ENCODE measurements around the gene L3MBTL1. TPM values are rescaled to one million over a fixed set of nuclear protein-coding genes. Genes with fewer than 3 reads are reported as not detected.

The L3MBTL1 gene
- total RNA-seq, 1 experiment from 2014 or later = 24.9 TPM

DNA sequence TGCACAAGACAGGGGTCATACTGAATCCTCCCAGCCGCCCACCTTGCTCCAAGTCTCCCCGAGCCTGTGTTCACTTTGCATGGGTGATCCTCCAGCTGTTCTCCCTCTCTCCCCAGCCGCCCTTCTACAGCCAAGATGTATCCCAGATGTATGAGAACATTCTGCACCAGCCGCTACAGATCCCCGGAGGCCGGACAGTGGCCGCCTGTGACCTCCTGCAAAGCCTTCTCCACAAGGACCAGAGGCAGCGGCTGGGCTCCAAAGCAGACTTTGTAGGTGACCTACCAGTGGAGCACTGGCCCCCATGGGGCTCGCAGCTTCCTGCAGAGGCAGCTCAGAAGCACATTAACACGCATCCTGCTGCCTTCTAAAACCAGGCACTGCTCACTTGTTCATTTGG is 68.6 kb downstream of the L3MBTL1 start:
- POLR2A ChIA-PET = no interaction called here
- CTCF ChIA-PET = no interaction called here
- intact Hi-C loops (cut with micrococcal nuclease; ENCODE audit: unreplicated experiment) (no loop called here), in situ Hi-C loops (cut with HindIII; ENCODE audit: low pct_unique_long_range_greater_than_20kb, low sequenced_read_pairs) (no loop called here)
- DNase-seq (ENCODE audit: low read depth, low spot score) = no peak
- peak; percentile 34; the same call in 1 of the 2 replicates for ATAC-seq
- BruUV-seq (replicated peaks) = no TSS peak
- Histone ChIP-seq H3K9me3 (ENCODE audit: control insufficient read depth, insufficient read depth, low read depth, low read length) (no peaks in the 10 kb centered on the region), H3K27ac (ENCODE audit: low read length) (no peak overlapping the region), H3K36me3 (ENCODE audit: control insufficient read depth, insufficient read depth, low read length) (no peaks in the 10 kb centered on the region), H3K27me3 (ENCODE audit: control insufficient read depth, insufficient read depth, low read length) (no peaks in the 10 kb centered on the region), H3K4me1 (ENCODE audit: control insufficient read depth, insufficient read depth, low read length) (no peaks in the 10 kb centered on the region), H3K4me3 (ENCODE audit: low read depth in 2 of 2, low read length in 2 of 2) (no peak overlapping the region)
- TF ChIP-seq POLR2AphosphoS5 (IDR thresholded peaks at IDR 0.05; ENCODE audit: low read depth, low read length) (no peak), TCF7L2 (IDR thresholded peaks at IDR 0.05; ENCODE audit: low read depth, low read length) (no peak)
- TF ChIP-seq, protein P1, sequence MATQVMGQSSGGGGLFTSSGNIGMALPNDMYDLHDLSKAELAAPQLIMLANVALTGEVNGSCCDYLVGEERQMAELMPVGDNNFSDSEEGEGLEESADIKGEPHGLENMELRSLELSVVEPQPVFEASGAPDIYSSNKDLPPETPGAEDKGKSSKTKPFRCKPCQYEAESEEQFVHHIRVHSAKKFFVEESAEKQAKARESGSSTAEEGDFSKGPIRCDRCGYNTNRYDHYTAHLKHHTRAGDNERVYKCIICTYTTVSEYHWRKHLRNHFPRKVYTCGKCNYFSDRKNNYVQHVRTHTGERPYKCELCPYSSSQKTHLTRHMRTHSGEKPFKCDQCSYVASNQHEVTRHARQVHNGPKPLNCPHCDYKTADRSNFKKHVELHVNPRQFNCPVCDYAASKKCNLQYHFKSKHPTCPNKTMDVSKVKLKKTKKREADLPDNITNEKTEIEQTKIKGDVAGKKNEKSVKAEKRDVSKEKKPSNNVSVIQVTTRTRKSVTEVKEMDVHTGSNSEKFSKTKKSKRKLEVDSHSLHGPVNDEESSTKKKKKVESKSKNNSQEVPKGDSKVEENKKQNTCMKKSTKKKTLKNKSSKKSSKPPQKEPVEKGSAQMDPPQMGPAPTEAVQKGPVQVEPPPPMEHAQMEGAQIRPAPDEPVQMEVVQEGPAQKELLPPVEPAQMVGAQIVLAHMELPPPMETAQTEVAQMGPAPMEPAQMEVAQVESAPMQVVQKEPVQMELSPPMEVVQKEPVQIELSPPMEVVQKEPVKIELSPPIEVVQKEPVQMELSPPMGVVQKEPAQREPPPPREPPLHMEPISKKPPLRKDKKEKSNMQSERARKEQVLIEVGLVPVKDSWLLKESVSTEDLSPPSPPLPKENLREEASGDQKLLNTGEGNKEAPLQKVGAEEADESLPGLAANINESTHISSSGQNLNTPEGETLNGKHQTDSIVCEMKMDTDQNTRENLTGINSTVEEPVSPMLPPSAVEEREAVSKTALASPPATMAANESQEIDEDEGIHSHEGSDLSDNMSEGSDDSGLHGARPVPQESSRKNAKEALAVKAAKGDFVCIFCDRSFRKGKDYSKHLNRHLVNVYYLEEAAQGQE (IDR thresholded peaks at IDR 0.05; ENCODE audit: insufficient read depth in 1 of 2, low read depth in 2 of 2, low read length in 1 of 2) = no peak

- no peaks in the 10 kb centered on the region for H3K36me3 ChIP-seq (ENCODE audit: control insufficient read depth, insufficient read depth, low read length)
- H3K4me3 ChIP-seq (ENCODE audit: low read depth in 2 of 2, low read length in 2 of 2) = no peak overlapping the region
- ChIA-PET POLR2A (no interaction called here), CTCF (no interaction called here)
- H3K27me3 ChIP-seq (ENCODE audit: control insufficient read depth, insufficient read depth, low read length) = no peaks in the 10 kb centered on the region
- BruUV-seq (replicated peaks) = no TSS peak
- no peak overlapping the region for H3K27ac ChIP-seq (ENCODE audit: low read length)
- no peak for TF ChIP-seq SIN3A (IDR thresholded peaks at IDR 0.05; ENCODE audit: borderline replicate concordance, insufficient read depth, low read depth, low read length)
- TF ChIP-seq, protein P1 (IDR thresholded peaks at IDR 0.05; ENCODE audit: insufficient read depth in 1 of 2, low read depth in 2 of 2, low read length in 1 of 2) = no peak
- TF ChIP-seq CTCF (IDR thresholded peaks at IDR 0.05) = no peak
- no peak for TF ChIP-seq POLR2AphosphoS5 (IDR thresholded peaks at IDR 0.05; ENCODE audit: low read depth, low read length)
- TF ChIP-seq TCF7L2 (IDR thresholded peaks at IDR 0.05; ENCODE audit: low read depth, low read length) = no peak
- ATAC-seq = no peak
- no peaks in the 10 kb centered on the region for H3K9me3 ChIP-seq (ENCODE audit: control insufficient read depth, insufficient read depth, low read depth, low read length)
- no peaks in the 10 kb centered on the region for H3K4me1 ChIP-seq (ENCODE audit: control insufficient read depth, insufficient read depth, low read length)
- DNase-seq (ENCODE audit: low read depth, low spot score) = no peak
- intact Hi-C loops (cut with micrococcal nuclease; ENCODE audit: unreplicated experiment) (no loop called here), in situ Hi-C loops (cut with HindIII; ENCODE audit: low pct_unique_long_range_greater_than_20kb, low sequenced_read_pairs) (no loop called here)
Observed at GRCh38 chr20:43579861-43580793, 72.6 kb downstream of the L3MBTL1 start.

All from Panc1 (cell line).